Coronary artery (tissue), 2 donors: ENCODE measurements around the gene RGPD5.
"Not testable (repeated sequence)": the region's sequence is repeated elsewhere in the genome, so short reads cannot be mapped to it uniquely, and the experiment has no call there.

Experiments
- DNase-seq: peaks from one replicate; pipeline ENCODE4 v3.0.0-alpha.2; 2017; ENCODE audit warnings: low spot score
- H3K27ac ChIP-seq, 2 donors: fragments of 200-600 bp; sonication (generic); one replicate each; pipeline ENCODE4 v1.5.1; 2016 to 2019
- H3K4me3 ChIP-seq: fragments of 200-600 bp; sonication (generic); 2 replicates; pipeline ENCODE4 v1.5.1; 2016; ENCODE audit warnings: mild to moderate bottlenecking, moderate library complexity

Gene RGPD5

GRCh38 chr2:109888414-109888813, 94.3 kb downstream of the RGPD5 start:
- not testable (repeated sequence) for H3K4me3 ChIP-seq, H3K27ac ChIP-seq, DNase-seq

GRCh38 chr2:109889909-109890308, 95.8 kb downstream of the RGPD5 start:
- H3K4me3 ChIP-seq, DNase-seq, H3K27ac ChIP-seq: not testable (repeated sequence)

- not testable (repeated sequence) for DNase-seq
Observed at GRCh38 chr2:109891024-109891423, 96.9 kb downstream of the RGPD5 start.

GRCh38 chr2:109893736-109894135, 99.6 kb downstream of the RGPD5 start:
- not testable (repeated sequence) for DNase-seq, H3K4me3 ChIP-seq

More at GRCh38 chr2:109891024-109891423, 96.9 kb downstream of the RGPD5 start:
- not testable (repeated sequence) for H3K4me3 ChIP-seq, H3K27ac ChIP-seq

GRCh38 chr2:109894141-109894540, 100.0 kb downstream of the RGPD5 start:
- not testable (repeated sequence) for H3K4me3 ChIP-seq, DNase-seq, H3K27ac ChIP-seq

More at GRCh38 chr2:109893736-109894135, 99.6 kb downstream of the RGPD5 start:
- H3K27ac ChIP-seq, result not testable (repeated sequence)

- not testable (repeated sequence) for H3K4me3 ChIP-seq, H3K27ac ChIP-seq, DNase-seq
Observed at GRCh38 chr2:109895090-109895869, 101.2 kb downstream of the RGPD5 start.

- H3K4me3 ChIP-seq, H3K27ac ChIP-seq, DNase-seq: not testable (repeated sequence)
Observed at GRCh38 chr2:109896212-109896611, 102.1 kb downstream of the RGPD5 start.

GRCh38 chr2:109897769-109898461, 103.8 kb downstream of the RGPD5 start:
- not testable (repeated sequence) for H3K4me3 ChIP-seq, H3K27ac ChIP-seq, DNase-seq

- H3K27ac ChIP-seq, H3K4me3 ChIP-seq, DNase-seq: not testable (repeated sequence)
Observed at GRCh38 chr2:109898462-109899336, 104.6 kb downstream of the RGPD5 start, which contains the start of gene LIMS3. LIMS3 (plus strand) TSS chr2:109898688; CDS start chr2:109898729, 41 bp downstream.

- not testable (repeated sequence) for H3K4me3 ChIP-seq, DNase-seq, H3K27ac ChIP-seq
Observed at GRCh38 chr2:109905796-109906195, 111.7 kb downstream of the RGPD5 start.
